Mucosa of rectum (tissue), 2 donors: Measurements from ENCODE around the gene CFAP74.

Experiments used
- H3K27ac ChIP-seq, 2 donors: one replicate each; pipeline ENCODE4 v1.7.0; 2013; ENCODE audit warnings: inconsistent platforms in 2 of 2, low read depth in 2 of 2, low read length in 2 of 2
- H3K27me3 ChIP-seq, 2 donors: one replicate each; pipeline ENCODE4 v1.7.0; 2013; ENCODE audit warnings: low read length in 2 of 2; ENCODE audit not compliant: control insufficient read depth in 2 of 2, insufficient read depth in 2 of 2
- H3K36me3 ChIP-seq, 2 donors: one replicate each; pipeline ENCODE4 v1.7.0; 2013; ENCODE audit warnings: low read length in 2 of 2; ENCODE audit not compliant: control insufficient read depth in 2 of 2, insufficient read depth in 2 of 2
- H3K4me1 ChIP-seq, 2 donors: one replicate each; pipeline ENCODE4 v1.7.0; 2013; ENCODE audit warnings: low read length in 2 of 2, mild to moderate bottlenecking in 1 of 2; ENCODE audit not compliant: control insufficient read depth in 2 of 2, insufficient read depth in 2 of 2
- H3K4me3 ChIP-seq, 2 donors: one replicate each; pipeline ENCODE4 v1.7.0; 2013; ENCODE audit warnings: low read length in 2 of 2
- H3K9ac ChIP-seq, 2 donors: one replicate each; pipeline ENCODE4 v1.7.0; 2013; ENCODE audit warnings: low read length in 2 of 2, low read depth in 1 of 2, mild to moderate bottlenecking in 1 of 2
- H3K9me3 ChIP-seq, 2 donors: one replicate each; pipeline ENCODE4 v1.7.0; 2013; ENCODE audit warnings: low read length in 2 of 2; ENCODE audit not compliant: control insufficient read depth in 2 of 2
- donor health status: healthy.
- donor health status: Normal muscosa, but diverticular disease.

Gene CFAP74

GRCh38 chr1:1929102-1929638, 74.4 kb downstream of the CFAP74 start:
- Histone ChIP-seq H3K9me3 (no peaks in the 10 kb centered on the region), H3K27ac (no peak overlapping the region), H3K27me3 (no peaks in the 10 kb centered on the region), H3K9ac (no peak overlapping the region), H3K36me3 (no peaks in the 10 kb centered on the region), H3K4me3 (no peak overlapping the region), H3K4me1 (no peaks in the 10 kb centered on the region)

- H3K4me1 ChIP-seq, result peaks cover 2 to 3% of the 10 kb centered on the region in 2 donors
- no peak overlapping the region for H3K9ac ChIP-seq
- no peak overlapping the region for H3K4me3 ChIP-seq
- no peaks in the 10 kb centered on the region for H3K36me3 ChIP-seq
- no peak overlapping the region for H3K27ac ChIP-seq
- no peaks in the 10 kb centered on the region for H3K27me3 ChIP-seq
- H3K9me3 ChIP-seq, result no peaks in the 10 kb centered on the region
Measured at GRCh38 chr1:1928231-1929101, 75.1 kb downstream of the CFAP74 start.

DNA sequence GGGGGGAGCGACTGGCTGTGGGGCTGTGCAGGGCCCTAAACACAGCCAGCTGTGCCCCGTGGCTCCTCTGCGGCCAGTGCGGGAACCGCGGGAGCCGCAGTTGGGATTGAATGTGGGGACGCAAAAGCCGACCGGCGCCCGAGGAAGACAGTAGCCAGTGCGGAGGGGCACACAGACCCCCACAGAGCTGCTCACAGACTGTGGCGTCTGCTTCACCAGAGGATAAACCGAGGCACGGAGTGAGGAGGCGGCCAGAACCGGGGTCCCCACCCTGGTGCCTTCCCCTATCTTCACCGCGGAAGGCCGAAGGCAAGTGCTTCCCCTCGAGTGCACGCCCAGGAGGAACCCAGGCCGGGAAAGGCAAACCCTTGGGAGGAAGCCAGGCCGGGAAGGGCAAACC, 75.8 kb downstream of the CFAP74 start:
- Histone ChIP-seq H3K9ac (no peak overlapping the region), H3K27ac (no peak overlapping the region), H3K4me3 (no peak overlapping the region), H3K4me1 (peaks cover 8 to 10% of the 10 kb centered on the region in 2 donors), H3K36me3 (no peaks in the 10 kb centered on the region), H3K9me3 (no peaks in the 10 kb centered on the region), H3K27me3 (no peaks in the 10 kb centered on the region)

DNA sequence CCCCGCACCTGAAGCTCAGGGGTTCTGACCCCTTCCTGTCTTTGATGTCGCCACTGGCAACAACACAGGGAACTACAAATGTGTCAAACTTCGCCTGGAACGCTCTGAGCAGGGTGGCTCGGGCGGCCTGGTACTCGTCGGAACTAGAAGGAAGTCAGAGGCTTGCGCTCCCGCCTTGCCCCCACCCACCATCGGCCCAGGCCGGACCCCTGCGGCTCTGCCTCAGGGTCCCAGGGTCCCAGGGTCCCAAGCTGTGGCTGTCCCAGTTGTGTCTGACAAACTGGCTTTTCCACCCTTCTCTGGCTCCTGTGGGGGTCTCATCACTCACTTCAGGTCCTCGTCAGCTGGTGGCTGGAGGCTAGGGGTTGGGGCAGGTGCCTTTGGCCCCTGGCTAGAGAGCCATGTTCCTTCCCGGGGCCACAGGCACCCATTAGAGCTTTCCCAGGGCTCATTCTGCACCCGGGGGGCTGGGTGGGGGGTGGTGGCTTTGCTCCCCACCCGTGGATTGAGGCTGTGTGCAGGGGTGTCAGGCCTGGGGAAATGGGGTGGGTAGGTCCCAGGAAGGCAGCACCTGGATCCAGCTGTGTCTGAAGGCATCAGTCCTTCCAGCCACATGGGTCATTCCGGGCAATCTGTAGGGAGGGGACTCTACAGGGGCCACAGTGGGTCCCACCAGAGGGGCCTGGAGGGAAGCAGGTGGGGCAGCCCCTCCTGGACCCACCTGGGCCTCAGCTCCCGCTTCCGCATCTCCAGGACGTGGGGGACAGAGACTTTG, 76.5 kb downstream of the CFAP74 start:
- H3K36me3 ChIP-seq, result no peaks in the 10 kb centered on the region
- H3K4me1 ChIP-seq, result peaks cover 11 to 13% of the 10 kb centered on the region in 2 donors
- H3K9ac ChIP-seq, result no peak overlapping the region
- H3K27ac ChIP-seq, result no peak overlapping the region
- H3K4me3 ChIP-seq, result no peak overlapping the region
- no peaks in the 10 kb centered on the region for H3K9me3 ChIP-seq
- no peaks in the 10 kb centered on the region for H3K27me3 ChIP-seq

GRCh38 chr1:1926346-1926811, 77.2 kb downstream of the CFAP74 start:
- no peaks in the 10 kb centered on the region for H3K9me3 ChIP-seq
- H3K27ac ChIP-seq, result no peak overlapping the region
- peaks cover 11 to 13% of the 10 kb centered on the region in 2 donors for H3K4me1 ChIP-seq
- H3K4me3 ChIP-seq, result no peak overlapping the region
- H3K36me3 ChIP-seq, result no peaks in the 10 kb centered on the region
- no peaks in the 10 kb centered on the region for H3K27me3 ChIP-seq
- no peak overlapping the region for H3K9ac ChIP-seq

- no peak overlapping the region for H3K9ac ChIP-seq
Measured at GRCh38 chr1:1925437-1926345, 77.9 kb downstream of the CFAP74 start.

DNA sequence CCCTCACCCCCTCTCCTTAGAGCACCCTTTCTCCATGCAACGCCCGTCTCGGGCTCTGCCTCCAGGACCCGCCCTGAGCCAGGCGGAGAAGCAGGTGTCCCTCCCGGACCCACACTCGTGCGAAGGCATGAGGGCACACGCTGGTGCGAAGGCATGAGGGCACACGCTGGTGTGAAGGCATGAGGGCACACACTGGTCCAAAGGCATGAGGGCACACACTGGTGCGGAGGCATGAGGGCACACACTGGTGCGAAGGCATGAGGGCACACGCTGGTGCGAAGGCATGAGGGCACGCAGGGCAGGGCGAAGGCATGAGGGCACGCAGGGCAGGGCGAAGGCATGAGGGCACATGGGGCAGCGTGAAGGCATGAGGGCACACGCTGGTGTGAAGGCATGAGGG, 78.7 kb downstream of the CFAP74 start:
- H3K4me1 ChIP-seq, result peaks cover 12 to 15% of the 10 kb centered on the region in 2 donors
- H3K9me3 ChIP-seq, result no peaks in the 10 kb centered on the region
- no peaks in the 10 kb centered on the region for H3K27me3 ChIP-seq

More at GRCh38 chr1:1925437-1926345, 77.9 kb downstream of the CFAP74 start:
- Histone ChIP-seq H3K27me3 (no peaks in the 10 kb centered on the region), H3K4me1 (peaks cover 11 to 13% of the 10 kb centered on the region in 2 donors), H3K9me3 (no peaks in the 10 kb centered on the region), H3K27ac (no peak overlapping the region), H3K4me3 (no peak overlapping the region), H3K36me3 (no peaks in the 10 kb centered on the region)

DNA sequence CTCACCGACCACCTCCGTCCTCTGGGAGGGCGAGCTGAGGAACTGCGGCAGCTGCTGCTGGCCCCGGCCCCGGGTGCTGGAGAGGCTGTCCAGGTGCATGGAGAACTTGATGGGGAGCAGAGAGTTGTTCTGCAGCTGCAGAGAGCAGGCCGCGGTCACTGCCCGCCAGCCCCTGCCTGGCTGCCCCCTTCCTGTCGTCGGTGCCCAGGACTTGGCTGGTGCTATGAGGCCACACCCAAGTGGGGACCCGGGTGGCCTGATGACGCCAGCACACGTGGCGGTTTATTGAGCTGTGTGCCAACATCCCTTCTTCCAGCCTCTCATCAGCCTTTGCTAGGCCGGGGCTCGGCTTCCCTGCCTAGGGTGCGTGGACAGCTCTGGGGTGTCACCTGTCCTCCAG, 79.2 kb downstream of the CFAP74 start:
- H3K9ac ChIP-seq, result no peak overlapping the region
- H3K36me3 ChIP-seq, result no peaks in the 10 kb centered on the region
- H3K27ac ChIP-seq, result no peak overlapping the region
- no peaks in the 10 kb centered on the region for H3K9me3 ChIP-seq
- H3K4me3 ChIP-seq, result no peak overlapping the region
- H3K4me1 ChIP-seq, result peaks cover 15 to 20% of the 10 kb centered on the region in 2 donors
- H3K27me3 ChIP-seq, result no peaks in the 10 kb centered on the region

More for the DNA sequence above, 78.7 kb downstream of the CFAP74 start:
- Histone ChIP-seq H3K4me3 (no peak overlapping the region), H3K9ac (no peak overlapping the region), H3K27ac (no peak overlapping the region), H3K36me3 (no peaks in the 10 kb centered on the region)

- H3K36me3 ChIP-seq, result no peaks in the 10 kb centered on the region
- H3K4me1 ChIP-seq, result peaks cover 21 to 28% of the 10 kb centered on the region in 2 donors
- peak overlapping the region in 1 of 2 donors; percentile 33 for H3K9ac ChIP-seq
- no peaks in the 10 kb centered on the region for H3K9me3 ChIP-seq
- no peaks in the 10 kb centered on the region for H3K27me3 ChIP-seq
- H3K27ac ChIP-seq, result no peak overlapping the region
- no peak overlapping the region for H3K4me3 ChIP-seq
Measured at GRCh38 chr1:1922956-1923833, 80.4 kb downstream of the CFAP74 start.
